ENCODE results near the gene KISS1R. TPM values are rescaled to one million over a fixed set of nuclear protein-coding genes. Genes with fewer than 3 reads are reported as not detected.
A peak's percentile ranks its signal among the peaks of the same experiment; 100 is the strongest.

The KISS1R gene
- total and polyA plus RNA-seq, 9 donors, result 0.28 to 0.90 TPM; not detected in 7

DNA sequence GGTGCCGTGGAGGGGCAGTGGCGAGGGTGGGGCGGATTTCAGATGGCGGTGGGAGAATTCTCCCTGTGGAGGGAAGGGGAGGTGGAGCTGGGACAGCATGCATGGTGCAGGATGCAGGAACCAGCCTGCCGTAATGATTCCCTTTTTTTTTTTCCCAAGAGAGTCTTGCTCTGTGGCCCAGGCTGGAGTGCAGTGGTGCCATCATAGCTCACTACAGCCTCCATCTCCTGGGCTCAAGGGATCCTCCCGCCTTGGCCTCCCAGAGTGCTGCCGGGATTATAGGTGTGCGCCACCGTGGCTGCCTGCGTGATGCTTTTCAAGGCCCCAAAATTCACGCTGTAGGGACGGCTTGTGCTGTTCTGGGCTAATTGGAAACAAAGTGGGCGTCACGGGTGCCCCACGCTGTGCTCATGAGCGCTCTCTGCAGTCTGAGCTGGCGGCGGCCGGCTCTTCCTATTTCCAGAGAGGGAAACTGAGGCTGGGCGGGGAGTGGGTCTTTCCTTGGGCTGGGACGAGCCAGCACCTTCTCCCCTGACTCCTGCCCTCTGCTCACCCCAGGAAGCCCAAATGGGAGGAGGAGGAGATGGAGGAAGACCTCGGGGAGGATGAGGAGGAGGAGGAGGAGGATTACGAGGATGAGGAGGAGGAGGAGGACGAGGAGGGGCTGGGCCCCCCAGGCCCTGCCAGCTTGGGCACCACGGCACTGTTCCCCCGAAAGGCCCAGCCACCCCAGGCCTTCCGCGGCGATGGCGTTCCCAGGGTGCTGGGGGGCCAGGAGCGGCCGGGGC is 14.9 kb downstream of the KISS1R start:
- DNase-seq, result no peak
- intact Hi-C loops (cut with DNase I), result loop anchor here in 1 of 4 donors (10.0 kb wide), 1 partner anchor 257 kb away; the partner anchor contains the start of gene FSTL3
- H3K36me3 ChIP-seq, result no peaks in the 10 kb centered on the region
- WGBS, 3 donors, result 79 to 87% (median 87%) methylated on average over 30 to 32 of the region's 32 CpGs
- H3K4me3 ChIP-seq, result no peak overlapping the region
- no peak overlapping the region for H3K27ac ChIP-seq
- peaks cover 25% of the 10 kb centered on the region for H3K4me1 ChIP-seq (ENCODE audit: insufficient read depth)
- H3K27me3 ChIP-seq, result no peaks in the 10 kb centered on the region
- TF ChIP-seq, protein P1, sequence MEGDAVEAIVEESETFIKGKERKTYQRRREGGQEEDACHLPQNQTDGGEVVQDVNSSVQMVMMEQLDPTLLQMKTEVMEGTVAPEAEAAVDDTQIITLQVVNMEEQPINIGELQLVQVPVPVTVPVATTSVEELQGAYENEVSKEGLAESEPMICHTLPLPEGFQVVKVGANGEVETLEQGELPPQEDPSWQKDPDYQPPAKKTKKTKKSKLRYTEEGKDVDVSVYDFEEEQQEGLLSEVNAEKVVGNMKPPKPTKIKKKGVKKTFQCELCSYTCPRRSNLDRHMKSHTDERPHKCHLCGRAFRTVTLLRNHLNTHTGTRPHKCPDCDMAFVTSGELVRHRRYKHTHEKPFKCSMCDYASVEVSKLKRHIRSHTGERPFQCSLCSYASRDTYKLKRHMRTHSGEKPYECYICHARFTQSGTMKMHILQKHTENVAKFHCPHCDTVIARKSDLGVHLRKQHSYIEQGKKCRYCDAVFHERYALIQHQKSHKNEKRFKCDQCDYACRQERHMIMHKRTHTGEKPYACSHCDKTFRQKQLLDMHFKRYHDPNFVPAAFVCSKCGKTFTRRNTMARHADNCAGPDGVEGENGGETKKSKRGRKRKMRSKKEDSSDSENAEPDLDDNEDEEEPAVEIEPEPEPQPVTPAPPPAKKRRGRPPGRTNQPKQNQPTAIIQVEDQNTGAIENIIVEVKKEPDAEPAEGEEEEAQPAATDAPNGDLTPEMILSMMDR (IDR thresholded peaks at IDR 0.05), result no peak
- TF ChIP-seq EP300 (IDR thresholded peaks at IDR 0.05), result no peak
- no peak for TF ChIP-seq POLR2A (IDR thresholded peaks at IDR 0.05)
- H3K9me3 ChIP-seq, result no peaks in the 10 kb centered on the region

DNA sequence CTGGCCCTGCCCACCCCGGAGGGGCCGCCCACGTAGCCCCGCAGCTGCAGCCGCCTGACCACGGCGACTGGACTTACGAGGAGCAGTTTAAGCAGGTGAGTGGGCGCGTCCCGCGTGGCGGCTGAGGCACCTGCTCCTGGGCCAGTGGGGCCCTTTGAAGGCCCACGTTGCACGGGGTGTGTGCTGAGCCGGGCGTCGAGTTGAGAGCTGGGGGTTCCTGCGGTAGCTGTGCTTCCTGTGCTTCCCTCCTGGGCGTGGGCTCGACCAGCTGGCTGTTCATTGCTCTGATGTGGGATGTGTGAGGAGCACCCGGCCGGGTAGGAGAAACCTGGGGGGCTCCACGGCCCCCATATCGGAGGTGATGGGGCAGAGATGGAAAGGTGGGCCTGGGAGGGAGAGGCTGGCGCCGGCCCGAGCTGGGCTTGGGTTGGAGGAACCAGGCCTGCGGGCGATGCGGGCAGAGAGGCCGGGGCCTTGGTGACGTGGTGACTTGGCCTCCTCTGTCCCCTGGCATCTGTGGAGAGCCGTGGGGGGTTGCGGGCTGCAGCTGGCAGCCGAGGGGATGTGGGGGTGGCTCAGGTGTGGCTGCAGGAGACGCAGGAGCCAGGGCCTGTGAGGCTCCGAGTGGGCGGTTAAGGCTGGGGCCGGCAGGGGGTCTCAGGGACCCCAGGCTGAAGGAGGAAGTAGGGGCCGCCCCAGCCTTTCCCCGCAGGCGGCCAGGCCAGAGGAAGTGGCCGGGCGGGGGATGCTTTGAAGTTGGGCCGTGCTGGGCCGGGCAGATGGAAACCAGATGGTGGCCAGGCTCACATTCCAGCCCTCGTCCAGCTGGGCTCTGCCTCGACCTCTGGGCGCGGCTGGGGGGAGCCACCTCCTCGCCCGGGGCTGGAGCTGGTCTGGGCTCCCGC is 15.8 kb downstream of the KISS1R start:
- intact Hi-C loops (cut with DNase I), result loop anchor here in 1 of 4 donors (10.0 kb wide), 1 partner anchor 258 kb away; the partner anchor contains the start of gene FSTL3
- Histone ChIP-seq H3K4me1 (ENCODE audit: insufficient read depth) (peaks cover 25% of the 10 kb centered on the region), H3K36me3 (no peaks in the 10 kb centered on the region), H3K4me3 (no peak overlapping the region), H3K27ac (peak overlapping the region in 1 of 2 donors; percentile 10), H3K27me3 (no peaks in the 10 kb centered on the region), H3K9me3 (no peaks in the 10 kb centered on the region)
- WGBS, 3 donors, result 19 to 23% (median 20%) methylated on average over 49 to 54 of the region's 54 CpGs
- TF ChIP-seq, protein P1 (IDR thresholded peaks at IDR 0.05), result peak in 1 of 3 donors; percentile 23
- TF ChIP-seq EP300 (IDR thresholded peaks at IDR 0.05), result no peak
- peak; percentile 83 to 93 (median 87) for DNase-seq

DNA sequence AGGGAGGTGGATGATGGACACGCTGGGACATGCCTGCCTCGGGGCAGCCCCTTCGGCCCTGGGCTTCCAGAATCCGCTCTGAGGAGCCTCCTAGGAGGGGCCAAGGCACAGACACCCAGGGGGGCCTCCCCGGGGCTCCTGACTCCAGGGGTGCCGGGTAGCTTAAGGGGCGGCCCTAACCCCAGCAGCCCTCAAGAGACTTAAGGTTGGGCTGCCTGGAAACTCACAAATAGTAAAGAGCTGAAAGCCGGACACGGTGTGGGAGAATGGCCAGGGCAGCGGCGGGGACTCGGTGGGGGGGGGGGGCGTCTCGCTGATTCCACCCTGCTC is 16.4 kb downstream of the KISS1R start:
- Histone ChIP-seq H3K4me3 (no peak overlapping the region), H3K27ac (peak overlapping the region in 1 of 2 donors; percentile 10), H3K36me3 (no peaks in the 10 kb centered on the region), H3K4me1 (ENCODE audit: insufficient read depth) (peaks cover 25% of the 10 kb centered on the region), H3K9me3 (no peaks in the 10 kb centered on the region), H3K27me3 (no peaks in the 10 kb centered on the region)
- intact Hi-C loops (cut with DNase I), result loop anchor here in 1 of 4 donors (10.0 kb wide), 1 partner anchor 259 kb away; the partner anchor contains the start of gene FSTL3
- TF ChIP-seq EP300 (IDR thresholded peaks at IDR 0.05) (no peak), POLR2A (IDR thresholded peaks at IDR 0.05) (no peak)
- TF ChIP-seq, protein P1 (IDR thresholded peaks at IDR 0.05), result no peak
- 8 to 15% (median 9%) methylated on average over 14 of the region's 14 CpGs for WGBS, 3 donors
- no peak for DNase-seq

DNA sequence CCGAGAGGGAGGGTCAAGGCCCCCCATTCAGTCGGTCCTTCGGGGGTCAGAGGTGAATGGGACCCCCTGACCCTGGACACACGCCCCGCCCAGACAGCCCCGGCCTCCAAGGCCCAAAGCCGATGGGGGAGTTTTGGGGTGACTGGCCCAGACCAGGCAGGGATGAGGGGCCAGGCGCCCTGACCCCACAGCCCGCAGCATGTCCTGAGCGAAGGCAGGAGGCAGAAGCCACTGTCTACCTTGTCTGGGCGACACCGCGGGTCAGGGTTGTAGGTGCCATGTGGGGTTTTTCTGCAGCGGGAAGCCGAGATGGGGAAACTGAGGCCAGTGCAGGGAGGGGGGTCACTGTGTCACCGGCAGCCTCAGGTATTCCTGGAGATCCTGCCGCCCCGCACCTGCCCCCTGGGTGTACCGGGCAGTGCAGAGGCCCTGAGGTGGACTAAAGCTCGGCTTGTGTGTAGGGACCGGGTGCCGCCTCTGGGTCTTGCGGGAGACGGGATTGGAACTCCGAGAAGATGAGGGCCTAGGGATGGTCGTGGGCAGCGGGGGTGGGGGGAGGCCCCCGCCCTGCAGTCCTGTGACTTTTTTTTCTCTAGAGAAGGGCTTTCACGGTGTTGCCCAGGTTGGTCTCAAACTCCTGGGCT is 17.2 kb downstream of the KISS1R start:
- H3K36me3 ChIP-seq, result no peaks in the 10 kb centered on the region
- peaks cover 25% of the 10 kb centered on the region for H3K4me1 ChIP-seq (ENCODE audit: insufficient read depth)
- H3K27ac ChIP-seq, result peak overlapping the region; percentile 27 to 55
- TF ChIP-seq, protein P1 (IDR thresholded peaks at IDR 0.05), result no peak
- TF ChIP-seq POLR2A (IDR thresholded peaks at IDR 0.05) (no peak), EP300 (IDR thresholded peaks at IDR 0.05) (no peak)
- H3K4me3 ChIP-seq, result no peak overlapping the region
- DNase-seq, result peak in 3 of 5 donors; percentile 33 to 56 (median 44)
- H3K27me3 ChIP-seq, result no peaks in the 10 kb centered on the region
- WGBS, 3 donors, result 64 to 71% (median 66%) methylated on average over 26 to 29 of the region's 29 CpGs
- intact Hi-C loops (cut with DNase I), result loop anchor here in 1 of 4 donors (10.0 kb wide), 1 partner anchor 260 kb away; the partner anchor contains the start of gene FSTL3
- no peaks in the 10 kb centered on the region for H3K9me3 ChIP-seq
